HG03097 (cell line): Measurements from ENCODE around the gene ASRGL1.

ENCODE experiments used
- ATAC-seq: cut with Tn5 transposase; IDR thresholded peaks from one replicate; pipeline ENCODE4 v1.9.1; 2021; ENCODE audit not compliant: unreplicated experiment, low FRiP score

Gene ASRGL1

GRCh38 chr11:62435846-62436660 lies 98.8 kb downstream of the ASRGL1 start:
- ATAC-seq, result no peak

- ATAC-seq, result no peak
These were observed 100.4 kb downstream of the ASRGL1 start for GRCh38 chr11:62437616-62438015.

DNA sequence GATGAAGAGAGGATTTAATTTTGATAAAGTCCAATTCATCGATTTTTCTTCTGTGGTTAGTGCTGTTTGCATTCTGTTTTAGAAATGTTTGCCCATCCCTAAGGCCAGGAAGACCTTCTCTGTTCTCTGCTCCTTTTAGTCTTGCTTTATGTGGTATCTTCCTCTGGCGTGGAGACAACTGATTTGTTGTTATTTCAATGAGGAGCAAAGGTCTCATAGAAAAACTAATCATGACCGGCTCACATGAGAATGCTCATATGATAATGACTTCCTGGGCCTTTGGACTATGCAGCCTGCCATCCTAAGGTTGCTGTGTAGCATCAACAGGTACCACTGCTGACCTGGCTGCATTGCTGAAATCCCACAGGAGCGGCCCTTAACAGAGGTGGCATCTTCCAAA lies 101.4 kb downstream of the ASRGL1 start:
- no peak for ATAC-seq

DNA sequence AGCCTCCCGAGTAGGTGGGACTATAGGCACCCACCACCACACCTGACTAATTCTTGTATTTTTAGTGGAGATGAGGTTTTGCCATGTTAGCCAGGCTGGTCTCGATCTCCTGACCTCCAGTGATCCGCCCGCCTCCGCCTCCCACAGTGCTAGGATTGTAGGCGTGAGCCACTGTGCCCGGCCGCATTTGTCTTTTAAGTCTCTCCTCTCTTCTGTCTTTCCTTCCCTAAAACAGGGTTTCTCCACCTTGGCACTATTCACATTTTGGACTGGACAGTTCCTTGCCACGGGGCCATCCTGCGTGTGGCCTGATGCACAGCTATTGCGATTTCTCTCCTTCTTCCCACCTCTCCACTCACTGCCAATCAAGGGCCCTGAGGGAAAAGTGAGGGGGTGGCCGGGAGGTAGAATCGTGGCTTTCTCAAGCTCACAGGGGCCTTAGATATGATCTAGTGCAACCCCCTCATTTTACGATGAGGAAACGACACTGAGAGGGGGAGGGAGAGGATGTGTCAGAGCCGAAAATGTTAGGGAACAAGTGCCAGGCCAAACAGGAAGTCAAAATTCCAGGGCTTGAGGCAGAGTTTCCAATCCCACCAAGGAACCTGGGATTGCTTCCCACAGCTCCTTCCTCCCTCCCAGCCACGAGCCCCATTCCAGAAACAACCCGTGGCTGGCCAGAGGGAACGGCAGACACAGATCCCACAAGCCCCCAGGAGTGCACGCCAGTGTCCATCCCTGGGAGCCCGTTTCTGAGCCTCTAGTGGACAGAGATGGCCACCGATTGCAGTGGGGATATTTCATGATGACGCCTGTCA lies 102.7 kb downstream of the ASRGL1 start:
- ATAC-seq, result no peak
